GM18858 (cell line): ENCODE measurements around the gene PNKD.
"Not testable (repeated sequence)": the region's sequence is repeated elsewhere in the genome, so short reads cannot be mapped to it uniquely, and the experiment has no call there.

Source experiments
- ATAC-seq: cut with Tn5 transposase; IDR thresholded peaks from one replicate; pipeline ENCODE4 v1.9.1; 2021; ENCODE audit not compliant: unreplicated experiment

PNKD gene

DNA sequence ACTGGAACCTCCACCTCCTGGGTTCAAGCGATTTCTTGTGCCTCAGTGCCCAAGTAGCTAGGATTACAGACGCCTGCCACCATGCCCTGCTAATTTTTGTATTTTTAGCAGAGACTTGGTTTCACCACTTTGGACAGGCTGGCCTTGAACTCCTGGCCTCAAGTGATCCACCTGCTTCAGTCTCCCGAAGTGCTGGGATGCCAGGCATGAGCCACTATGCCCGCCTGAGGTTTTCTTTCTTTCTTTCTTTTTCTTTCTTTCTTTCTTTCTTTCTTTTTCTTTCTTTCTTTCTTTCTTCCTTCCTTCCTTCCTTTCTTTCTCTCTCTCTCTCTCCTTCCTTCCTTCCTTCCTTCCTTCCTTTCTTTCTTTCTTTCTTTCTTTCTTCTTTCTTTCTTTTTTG, 44.4 kb downstream of the PNKD start:
- ATAC-seq, result not testable (repeated sequence)

DNA sequence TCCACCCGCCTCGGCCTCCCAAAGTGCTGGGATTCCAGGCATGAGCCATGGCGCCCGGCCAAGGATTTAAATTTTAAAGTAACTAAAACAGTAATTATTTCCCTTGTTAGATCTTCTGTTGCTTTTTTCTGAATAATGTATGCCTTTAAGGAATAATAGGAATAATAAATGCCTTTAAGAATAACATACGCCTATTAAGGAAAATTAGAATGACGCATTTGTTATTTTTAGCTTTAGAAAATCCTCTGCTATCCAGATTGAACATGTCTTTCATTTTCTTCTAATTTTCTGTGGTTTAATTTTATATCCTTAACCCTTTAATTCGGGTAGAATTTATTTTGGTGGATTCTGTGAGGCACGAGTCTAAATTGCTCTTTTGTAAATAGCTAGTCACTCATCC, 45.1 kb downstream of the PNKD start:
- ATAC-seq, result no peak

DNA sequence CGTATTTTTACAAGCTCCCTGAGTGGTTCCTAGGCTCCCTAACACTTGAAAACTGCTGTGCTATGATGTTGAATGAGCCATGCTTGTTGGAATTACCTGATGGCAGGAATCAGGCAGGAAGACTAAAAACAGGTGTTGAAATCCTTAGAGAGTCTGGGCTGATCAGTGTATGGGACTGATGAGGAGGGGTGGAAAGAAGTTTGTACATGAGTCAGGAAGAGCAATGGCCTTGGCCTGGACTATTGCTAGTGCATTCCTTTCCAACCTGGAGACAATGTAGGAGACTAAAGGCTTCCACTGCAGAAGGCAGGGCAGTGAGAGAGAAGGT, 46.9 kb downstream of the PNKD start:
- no peak for ATAC-seq

DNA sequence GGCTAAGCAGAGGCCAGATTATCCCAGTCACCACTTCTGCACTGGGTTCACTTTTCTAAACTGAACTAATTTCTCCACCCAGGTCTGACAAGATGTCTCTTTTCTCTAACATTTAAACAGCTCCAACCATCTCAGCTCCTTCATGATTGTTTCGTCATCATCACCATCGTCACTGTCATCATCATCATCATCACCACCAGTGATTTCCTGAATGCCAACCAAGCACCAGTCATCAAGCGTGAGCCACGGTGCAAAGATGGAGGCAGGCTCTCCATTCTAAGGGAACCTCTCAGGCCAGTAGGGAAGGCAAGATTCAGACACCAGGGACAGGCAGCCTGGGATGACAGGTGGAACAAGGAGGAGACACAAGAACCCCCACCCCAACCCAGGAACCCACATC, 47.5 kb downstream of the PNKD start:
- no peak for ATAC-seq

DNA sequence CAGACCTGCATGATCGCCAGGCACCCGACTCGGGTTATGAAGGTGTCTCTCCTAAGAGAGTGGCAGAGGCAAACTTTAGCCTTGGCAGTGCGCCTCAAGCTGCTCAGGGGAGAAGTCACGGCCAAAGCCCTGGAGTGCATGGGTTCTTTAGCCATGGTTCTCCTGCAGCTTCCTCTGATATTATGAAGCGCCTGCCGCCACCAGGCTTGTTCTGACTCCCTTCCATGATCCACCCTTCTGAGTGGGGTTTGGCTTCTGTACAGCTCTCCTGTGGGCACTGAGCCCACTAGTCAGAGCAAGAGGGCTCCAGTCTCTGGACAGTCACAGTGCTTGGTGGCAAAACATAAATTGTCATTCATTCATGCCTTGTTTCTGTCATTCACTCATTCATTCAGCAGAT, 47.9 kb downstream of the PNKD start:
- no peak for ATAC-seq

DNA sequence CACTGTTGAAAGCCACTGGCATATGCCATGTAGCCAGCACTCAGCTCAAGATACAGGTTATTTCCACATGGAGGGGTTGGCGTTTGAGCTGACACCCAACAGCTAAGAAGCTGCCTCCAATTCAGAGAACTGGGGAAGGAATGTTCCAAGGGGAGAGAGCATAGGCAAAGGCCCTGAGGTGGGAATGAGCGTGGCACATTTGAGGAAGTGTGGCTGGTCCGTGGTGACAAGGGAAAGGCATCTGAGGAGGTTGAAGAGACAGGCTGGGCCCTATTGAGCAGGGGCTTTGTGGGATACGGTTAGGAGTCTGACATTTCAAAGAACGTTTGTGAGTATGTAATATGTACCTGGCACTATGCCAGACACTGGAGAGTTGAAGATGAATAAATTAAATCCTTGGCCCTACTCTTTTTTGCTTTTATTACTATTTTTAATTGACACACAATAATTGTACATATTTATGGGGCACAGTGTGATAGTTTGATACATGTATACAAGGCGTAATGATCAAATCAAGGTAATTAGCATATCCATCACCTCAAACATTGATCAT, 49.6 kb downstream of the PNKD start:
- ATAC-seq, result no peak

DNA sequence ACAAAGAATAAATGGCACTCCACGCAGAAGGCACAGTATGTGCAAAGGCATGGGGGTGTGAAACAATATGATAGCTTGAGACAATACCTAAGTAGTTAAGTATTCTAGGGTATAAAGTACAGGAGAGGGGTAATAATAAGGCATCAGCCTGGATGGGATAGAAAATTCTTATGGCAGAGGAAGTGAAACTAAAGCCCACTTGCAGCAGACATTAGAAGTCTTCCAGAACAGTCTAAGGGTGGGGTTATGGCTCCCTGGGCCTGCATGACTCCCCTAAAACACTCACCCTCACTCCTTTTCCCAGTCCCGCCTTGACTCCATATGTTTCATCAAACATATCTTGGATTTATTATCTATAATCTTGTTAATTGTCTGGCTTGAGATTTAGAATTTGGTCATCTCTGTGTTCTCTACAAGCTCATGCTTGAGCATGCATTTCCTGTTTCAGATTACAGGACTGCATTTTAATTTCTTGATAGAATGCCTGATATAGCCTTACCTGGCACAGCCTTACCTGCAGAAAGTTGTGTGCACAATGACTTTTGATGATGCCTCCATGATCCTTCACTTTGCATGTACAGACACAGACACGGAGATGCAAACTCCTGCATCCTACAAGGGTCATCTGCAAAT, 50.5 kb downstream of the PNKD start:
- ATAC-seq, result no peak

DNA sequence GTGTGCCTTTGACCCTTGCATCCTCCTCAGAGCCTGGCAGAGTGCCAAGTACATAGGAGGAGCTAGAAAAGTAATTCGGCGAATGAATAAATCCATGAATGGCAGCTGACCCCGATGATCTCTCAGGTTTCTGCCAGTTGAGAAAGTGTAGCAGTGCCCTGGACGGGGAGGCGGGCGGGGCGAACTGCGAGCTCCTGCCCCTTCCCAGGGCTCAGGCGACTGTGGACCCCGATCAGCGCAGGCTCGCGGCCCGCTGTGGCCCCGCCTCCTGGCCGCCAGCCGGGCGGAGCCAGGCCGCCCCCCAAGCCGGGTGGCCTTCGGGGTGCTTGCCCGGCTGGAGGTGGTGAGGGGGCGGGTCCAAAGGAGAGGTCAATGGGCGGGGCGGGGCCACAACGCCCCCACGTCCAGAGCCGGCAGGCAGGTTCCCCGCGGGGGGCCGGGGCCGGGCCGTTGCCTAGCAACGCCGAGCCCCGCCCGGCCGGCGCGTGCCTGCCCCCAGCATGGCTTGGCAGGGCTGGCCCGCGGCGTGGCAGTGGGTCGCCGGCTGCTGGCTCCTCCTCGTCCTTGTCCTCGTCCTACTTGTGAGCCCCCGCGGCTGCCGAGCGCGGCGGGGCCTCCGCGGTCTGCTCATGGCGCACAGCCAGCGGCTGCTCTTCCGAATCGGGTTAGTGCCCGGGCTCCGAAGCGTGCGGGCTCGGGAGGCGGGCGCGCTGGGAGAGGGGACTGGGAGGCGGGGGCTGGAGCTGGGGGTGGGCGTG, 52.6 kb downstream of the PNKD start:
- peak; percentile 55 for ATAC-seq

DNA sequence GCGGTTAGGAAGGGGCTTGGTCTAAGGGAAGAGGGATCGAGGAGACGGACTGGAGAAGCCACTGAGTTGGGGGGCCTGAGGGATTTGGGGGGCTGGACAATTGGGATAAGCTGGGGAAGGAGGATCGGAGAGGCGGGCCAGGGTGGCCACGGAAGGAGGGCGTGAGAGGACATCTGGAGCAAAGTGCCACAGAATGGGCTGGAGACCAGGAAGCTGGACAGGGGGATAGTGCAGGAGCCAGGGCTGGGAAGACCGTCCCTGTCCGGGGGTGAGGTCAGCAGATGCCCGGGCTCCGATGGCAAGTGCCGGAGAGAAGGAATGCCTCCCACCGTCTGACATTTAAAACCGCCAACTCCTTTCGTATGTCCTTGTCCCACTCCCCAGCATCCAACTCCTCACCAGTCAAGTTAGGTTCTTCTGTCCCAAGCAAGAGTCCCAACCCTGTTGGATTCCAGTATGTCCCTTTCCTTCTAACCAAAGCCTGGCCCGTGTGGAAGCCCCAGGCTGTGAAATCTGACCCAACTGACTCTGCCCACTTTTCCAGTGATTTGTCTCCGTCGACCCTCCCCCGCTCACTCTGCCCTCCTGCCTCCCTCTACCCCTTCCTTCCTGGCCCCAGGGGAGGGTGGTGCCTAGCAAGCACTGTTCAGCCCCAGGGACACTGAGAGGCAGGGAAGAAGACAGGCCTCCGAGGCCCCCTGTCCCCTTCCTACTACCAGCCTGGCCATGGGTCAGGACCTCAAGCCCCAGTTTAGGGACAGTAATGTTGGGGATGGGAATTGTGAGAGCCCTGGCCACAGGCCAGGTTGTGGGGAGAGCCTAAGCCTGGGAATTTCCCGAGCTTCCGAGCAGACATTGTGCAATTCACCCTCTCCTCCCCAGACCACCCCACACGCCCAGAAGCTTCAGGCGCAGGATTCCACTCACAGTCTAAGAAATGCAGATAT, 53.5 kb downstream of the PNKD start:
- no peak for ATAC-seq

DNA sequence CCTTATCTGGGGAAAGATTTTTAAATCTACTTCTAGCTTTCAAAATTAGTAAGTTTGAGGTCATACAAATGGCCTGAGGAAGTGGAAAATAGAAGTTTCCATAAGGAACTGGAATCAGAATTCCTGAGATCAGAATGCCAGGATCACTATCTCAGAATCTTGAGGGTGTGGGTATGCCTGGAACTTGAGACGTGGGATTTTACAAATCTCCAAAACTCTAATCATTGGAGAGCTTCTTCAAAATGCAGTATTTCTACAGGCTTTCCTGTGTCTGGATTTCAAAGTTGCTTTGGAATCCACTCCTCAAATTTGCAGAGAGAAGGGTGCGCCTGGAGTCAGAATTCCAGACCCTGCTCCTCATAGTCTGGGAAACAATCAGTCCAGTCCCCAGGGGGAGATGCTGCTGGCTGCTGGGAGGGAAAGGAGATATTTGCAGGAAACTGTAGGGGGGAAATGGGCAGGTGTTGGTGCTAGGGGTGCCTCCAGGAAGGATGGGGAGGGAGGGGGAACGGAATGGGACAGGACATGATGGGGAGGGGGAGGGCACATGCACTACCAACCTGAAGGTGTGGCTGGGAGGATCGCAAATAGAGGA, 55.3 kb downstream of the PNKD start:
- ATAC-seq, result no peak

DNA sequence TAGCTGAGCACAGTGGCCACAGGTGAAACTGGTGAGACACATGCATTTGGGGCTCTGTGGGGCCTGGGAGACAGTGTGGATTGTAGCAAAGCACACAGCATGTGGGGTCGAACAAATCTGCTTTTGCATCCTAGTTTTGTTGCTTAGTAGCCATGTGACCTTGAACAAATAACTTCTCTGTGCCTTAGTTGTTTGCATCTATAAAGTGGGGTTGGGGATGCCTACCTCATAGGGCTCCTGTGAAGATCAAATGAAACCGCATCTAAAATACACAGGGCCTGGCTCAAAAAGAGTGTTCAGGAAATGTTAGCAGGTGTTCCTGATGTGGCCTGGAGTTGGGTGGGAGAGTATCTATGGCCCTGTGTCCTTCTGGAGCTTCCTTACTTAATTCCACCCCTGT, 56.0 kb downstream of the PNKD start:
- ATAC-seq, result no peak

DNA sequence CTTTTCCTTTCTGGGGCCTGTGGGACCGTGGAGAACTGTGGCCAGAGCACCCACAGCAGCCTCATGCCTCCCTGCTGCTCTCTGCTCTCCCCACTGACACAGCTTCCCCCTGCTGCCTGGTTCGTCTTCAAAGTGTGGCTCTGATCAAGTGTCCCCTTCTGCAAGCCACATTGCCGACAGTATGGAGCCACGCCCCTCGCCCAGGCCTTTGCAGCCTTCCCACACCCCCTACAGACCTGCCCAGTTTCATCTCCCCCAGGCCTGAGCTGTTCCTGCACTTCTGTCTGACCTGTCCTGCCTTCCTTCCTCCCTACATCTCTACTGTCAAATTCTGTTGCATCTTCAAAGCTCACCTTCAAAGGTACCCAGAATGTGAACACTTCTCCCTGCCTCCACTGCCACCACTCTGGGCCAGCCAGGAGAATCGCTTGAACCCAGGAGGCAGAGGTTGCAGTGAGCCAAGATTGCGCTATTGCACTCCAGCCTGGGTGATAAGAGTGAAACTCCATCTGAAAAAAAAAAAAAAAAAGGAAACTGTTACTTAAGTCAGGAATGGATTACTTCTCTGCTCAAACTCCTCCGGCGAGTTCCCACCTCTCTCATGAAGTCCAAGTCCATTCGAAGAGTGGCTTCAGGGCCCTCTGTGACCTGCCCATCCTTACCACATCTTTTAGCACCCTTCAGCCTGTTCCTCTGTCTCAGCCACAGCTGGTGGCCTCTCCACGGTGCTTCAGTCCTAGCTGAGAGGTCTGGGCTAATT, 57.3 kb downstream of the PNKD start:
- no peak for ATAC-seq

DNA sequence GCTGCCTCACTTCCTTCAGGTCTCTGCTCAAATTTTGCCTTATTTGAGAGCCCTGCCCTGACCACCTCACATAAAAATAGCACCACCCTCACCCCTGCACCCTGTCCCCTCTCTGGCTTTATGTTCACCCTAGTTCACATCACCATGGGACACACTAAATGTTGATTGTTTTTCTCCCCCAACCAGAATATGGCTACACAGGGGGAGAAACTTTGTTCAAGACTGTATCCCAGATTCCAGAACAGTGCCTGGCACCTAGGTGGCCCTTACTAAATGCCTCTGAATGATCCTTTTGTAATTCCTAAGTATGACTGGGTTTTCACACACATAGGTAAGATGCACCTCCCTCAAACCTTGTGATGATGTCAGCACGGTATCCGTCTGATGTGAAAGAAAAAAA, 58.0 kb downstream of the PNKD start:
- no peak for ATAC-seq

DNA sequence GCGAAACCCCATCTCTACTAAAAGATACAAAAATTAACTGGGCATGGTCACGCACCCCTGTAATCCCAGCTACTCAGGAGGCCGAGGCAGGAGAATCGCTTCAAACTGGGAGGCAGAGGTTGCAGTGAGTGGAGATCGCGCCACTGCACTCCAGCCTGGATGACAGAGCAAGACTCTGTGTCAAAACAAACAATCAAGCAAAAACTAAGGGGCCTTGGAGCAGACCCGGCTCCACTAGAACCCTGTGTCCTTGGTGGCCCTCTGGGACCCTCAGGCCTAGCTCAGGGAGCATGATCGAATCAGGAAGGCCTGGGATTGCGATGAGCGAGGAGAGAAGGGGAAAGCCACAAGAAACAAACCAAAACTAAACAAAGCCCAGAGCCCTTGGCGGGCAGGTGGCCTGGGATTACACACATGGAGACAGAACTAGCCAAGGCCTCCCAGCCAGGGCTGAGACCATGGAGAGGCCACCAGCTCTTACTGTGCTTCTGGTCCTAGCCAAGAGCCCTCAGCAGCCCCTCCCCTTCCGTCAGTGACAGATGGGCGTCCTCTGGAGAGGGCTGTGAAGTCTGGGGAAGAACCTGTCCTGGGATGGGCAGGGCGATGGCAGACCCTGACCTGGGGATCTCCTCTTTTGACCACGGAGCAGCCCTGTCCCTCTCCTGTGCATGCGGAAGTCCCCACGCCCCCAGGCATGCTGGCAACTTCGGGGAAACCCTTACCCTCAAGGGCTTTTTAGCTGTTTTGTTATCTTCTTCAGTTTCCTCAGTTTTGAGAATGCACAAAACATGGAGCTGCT, 58.9 kb downstream of the PNKD start:
- ATAC-seq, result peak; percentile 32

DNA sequence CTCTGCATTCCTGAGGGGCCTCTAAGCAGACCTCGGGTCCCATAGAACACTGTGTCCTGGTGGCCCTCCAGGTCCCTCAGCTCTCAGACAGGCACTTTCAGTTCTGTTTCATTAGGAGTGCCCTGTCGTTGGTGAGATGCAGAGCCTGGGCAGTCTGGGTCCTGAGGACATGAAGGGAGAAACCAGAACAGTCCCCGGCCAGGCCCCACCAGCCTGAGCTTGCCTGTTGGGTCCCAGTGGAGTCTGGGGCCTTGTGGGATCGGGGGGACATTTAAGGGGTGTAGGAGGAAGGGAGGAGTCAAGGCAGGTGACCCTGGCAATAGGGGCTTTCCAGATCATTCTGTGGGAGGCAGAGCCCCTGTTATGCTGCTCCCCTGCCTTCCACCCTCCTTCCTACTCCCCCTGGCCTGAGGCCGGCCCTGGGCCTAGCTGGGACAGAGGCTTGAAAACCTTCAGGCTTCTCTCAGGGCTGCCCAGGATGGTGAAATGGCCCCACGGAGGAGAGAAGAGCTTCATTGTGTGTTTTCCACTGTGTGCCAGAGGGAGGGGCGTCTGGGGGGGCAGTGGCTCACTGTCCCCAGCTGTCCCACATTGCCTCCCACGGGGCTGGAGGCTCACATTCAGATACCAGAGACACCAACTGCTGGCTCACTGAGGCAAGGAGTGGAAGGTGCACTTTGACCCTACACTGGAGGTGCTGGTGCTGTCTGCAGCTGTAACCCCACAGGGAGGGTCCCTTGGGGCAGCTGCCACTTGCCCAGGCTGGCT, 59.7 kb downstream of the PNKD start:
- peak; percentile 14 for ATAC-seq

DNA sequence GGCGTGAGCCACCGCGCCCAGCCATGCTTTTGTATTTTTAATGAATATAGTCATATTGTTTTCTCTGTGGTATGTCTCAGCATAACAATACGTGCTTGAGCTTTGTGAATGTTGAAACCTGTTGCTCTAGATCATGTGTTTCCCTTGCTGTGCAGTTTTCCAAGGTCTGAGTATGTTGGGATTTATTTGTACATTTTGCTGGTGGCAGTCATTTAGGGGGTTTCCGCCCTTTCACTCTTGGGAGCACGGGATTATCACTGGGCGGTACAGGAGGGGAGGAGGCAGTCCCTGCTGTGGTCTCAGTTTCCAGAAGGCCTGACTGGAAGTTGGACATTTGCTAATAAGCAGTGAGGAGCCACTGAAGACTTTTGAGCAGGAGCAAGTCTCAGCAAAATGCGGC, 61.4 kb downstream of the PNKD start:
- ATAC-seq, result no peak

DNA sequence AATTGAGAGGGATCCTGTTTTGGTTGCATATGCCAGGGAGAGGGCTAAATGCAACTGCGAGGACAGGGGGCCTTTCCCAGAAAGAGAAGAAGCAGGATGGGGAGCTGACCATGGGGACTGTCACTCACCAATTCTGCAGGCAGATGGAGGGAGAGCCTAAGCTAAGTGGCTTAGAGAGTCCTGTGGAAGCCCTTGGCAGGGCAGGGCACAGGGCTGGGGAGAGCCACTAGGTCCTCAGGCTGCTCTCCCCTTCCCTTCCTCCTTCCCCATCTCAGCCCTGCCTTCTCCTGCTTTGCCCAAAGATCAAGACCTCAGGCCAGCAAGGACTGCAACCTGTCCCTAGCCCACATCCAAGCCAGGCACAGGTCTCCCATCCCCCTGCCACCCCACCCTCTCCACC, 62.0 kb downstream of the PNKD start:
- no peak for ATAC-seq

DNA sequence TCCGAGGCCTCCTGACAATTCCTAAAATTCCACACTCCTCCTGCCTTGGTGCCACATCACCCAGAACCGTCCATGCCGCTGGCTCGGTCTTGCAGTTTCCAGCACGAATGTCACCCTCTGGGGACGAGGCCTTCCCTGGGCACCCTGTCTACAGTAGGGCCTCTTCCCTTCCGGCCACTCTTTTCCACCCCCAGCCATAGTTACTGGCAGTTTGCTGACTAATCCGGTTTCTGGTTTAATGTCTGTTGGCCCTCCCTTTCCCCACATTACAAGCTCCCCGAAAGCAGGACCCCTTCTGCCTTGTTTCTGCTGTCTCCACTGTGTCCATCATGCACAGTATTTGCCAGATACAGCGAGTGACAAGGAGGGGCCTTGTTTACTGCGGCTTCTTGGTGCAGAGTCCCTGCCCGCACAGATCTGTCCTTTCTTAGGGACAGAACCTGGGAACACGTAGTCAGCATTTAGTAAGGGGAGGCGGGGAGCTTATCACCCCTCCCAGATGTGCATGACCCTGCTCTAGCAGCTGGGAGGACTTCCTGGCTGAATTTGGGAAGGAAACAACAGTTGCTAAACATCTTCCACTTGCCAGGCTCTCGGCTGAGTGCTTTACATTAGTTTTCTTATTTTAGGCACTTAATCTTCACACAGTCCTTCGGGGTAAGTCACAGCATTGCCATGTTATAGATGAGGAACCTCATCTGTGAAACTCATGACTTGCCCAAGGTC, 62.8 kb downstream of the PNKD start:
- ATAC-seq, result no peak
